Peyer's patch (tissue), 4 donors: ENCODE data around the gene CRACR2B.

Experiments
- POLR2A ChIP-seq, 2 donors: fragments of 450-650 bp; IDR thresholded peaks; one replicate each; pipeline ENCODE4 v1.5.1; 2017; ENCODE audit warnings: antibody characterized with exemption in 2 of 2, mild to moderate bottlenecking in 2 of 2, moderate library complexity in 2 of 2
- TF ChIP-seq, protein P1 (sequence below), 6 experiments: fragments of 450-650 bp in 4 of 6; fragments of 200-600 bp in 2 of 6; sonication (generic) in 1 of 6; IDR thresholded peaks; one replicate each; pipeline ENCODE4 v1.5.1; 2017 to 2019; ENCODE audit warnings: antibody characterized with exemption in 6 of 6, mild to moderate bottlenecking in 3 of 6, moderate library complexity in 1 of 6

DNA sequence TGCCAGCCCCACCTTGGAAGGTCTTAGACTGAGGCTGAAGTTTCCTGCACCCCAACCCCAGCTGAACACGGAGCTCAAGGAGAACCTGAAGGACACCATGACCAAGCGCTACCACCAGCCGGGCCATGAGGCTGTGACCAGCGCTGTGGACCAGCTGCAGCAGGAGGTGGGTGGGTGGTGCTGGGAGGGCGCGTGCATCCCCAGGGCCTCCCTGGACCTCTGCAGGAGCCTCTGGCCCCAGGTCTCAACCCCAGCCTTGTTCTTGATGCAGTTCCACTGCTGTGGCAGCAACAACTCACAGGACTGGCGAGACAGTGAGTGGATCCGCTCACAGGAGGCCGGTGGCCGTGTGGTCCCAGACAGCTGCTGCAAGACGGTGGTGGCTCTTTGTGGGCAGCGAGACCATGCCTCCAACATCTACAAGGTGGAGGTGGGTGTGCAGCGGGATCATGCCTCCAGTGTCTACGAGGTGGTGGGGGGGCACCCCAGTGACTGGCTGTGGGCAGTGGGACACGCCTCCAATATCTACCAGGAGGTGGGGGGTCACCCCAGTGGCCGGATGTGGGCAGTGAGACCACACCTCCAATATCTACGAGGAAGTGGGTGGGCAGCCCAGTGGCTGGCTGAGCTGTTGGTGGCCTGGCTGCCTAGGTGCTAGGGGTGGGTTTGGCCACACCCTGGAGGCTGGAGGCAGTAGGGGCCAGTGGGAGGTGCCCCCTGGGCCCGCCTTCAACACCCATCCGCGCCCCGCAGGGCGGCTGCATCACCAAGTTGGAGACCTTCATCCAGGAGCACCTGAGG, 9.7 kb downstream of the CRACR2B start:
- TF ChIP-seq, protein P1, sequence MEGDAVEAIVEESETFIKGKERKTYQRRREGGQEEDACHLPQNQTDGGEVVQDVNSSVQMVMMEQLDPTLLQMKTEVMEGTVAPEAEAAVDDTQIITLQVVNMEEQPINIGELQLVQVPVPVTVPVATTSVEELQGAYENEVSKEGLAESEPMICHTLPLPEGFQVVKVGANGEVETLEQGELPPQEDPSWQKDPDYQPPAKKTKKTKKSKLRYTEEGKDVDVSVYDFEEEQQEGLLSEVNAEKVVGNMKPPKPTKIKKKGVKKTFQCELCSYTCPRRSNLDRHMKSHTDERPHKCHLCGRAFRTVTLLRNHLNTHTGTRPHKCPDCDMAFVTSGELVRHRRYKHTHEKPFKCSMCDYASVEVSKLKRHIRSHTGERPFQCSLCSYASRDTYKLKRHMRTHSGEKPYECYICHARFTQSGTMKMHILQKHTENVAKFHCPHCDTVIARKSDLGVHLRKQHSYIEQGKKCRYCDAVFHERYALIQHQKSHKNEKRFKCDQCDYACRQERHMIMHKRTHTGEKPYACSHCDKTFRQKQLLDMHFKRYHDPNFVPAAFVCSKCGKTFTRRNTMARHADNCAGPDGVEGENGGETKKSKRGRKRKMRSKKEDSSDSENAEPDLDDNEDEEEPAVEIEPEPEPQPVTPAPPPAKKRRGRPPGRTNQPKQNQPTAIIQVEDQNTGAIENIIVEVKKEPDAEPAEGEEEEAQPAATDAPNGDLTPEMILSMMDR (IDR thresholded peaks at IDR 0.05): no peak
- TF ChIP-seq POLR2A (IDR thresholded peaks at IDR 0.05): no peak
